Vagina (tissue), 2 donors: ENCODE measurements around the gene ARX.

Experiments used
- CTCF ChIP-seq, 3 experiments: fragments of 450-650 bp in 2 of 3; fragments of 200-600 bp in 1 of 3; sonication (generic) in 1 of 3; IDR thresholded peaks; one replicate each; pipeline ENCODE4 v1.5.1; 2017 to 2019; ENCODE audit warnings: antibody characterized with exemption in 3 of 3, mild to moderate bottlenecking in 2 of 3, moderate library complexity in 2 of 3
- POLR2AphosphoS5 ChIP-seq, 2 donors: sonication (generic); formaldehyde crosslinking; IDR thresholded peaks; one replicate each; pipeline ENCODE4 v1.9.0; 2017; ENCODE audit warnings: antibody characterized with exemption in 2 of 2, mild to moderate bottlenecking in 2 of 2, low read depth in 1 of 2; ENCODE audit not compliant: insufficient read depth in 1 of 2

- TF ChIP-seq CTCF (IDR thresholded peaks at IDR 0.05) (no peak), POLR2AphosphoS5 (IDR thresholded peaks at IDR 0.05; ENCODE audit: insufficient read depth in 1 of 2, low read depth in 1 of 2) (no peak)
These were observed 3.4 kb downstream of the ARX start for GRCh38 chrX:25012433-25012735.
